DMS53 (cell line): ENCODE data around the gene TRPM7.
"Not testable (repeated sequence)": the region's sequence is repeated elsewhere in the genome, so short reads cannot be mapped to it uniquely, and the experiment has no call there.

Source experiments
- DNase-seq: peaks from one replicate; lab custom pipeline; 2025; lab: John Stamatoyannopoulos, UW

Gene TRPM7

GRCh38 chr15:50670115-50670514 is 16.5 kb downstream of the TRPM7 start:
- no peak for DNase-seq

GRCh38 chr15:50669611-50670010 is 17.0 kb downstream of the TRPM7 start:
- DNase-seq, result no peak

GRCh38 chr15:50665938-50666337 is 20.7 kb downstream of the TRPM7 start:
- no peak for DNase-seq

- no peak for DNase-seq
These were observed 31.0 kb downstream of the TRPM7 start for GRCh38 chr15:50655555-50655954.

- no peak for DNase-seq
These were observed 33.3 kb downstream of the TRPM7 start for GRCh38 chr15:50653156-50653743.

GRCh38 chr15:50652671-50653070 is 33.9 kb downstream of the TRPM7 start:
- DNase-seq, result no peak

GRCh38 chr15:50641318-50641717 is 45.3 kb downstream of the TRPM7 start:
- DNase-seq, result no peak

GRCh38 chr15:50636146-50636545 is 50.5 kb downstream of the TRPM7 start:
- DNase-seq, result no peak

- DNase-seq, result no peak
These were observed 52.9 kb downstream of the TRPM7 start for GRCh38 chr15:50633653-50634052.

GRCh38 chr15:50628421-50628820 is 58.2 kb downstream of the TRPM7 start:
- DNase-seq, result no peak

- no peak for DNase-seq
These were observed 59.1 kb downstream of the TRPM7 start for GRCh38 chr15:50627351-50628055.

- DNase-seq, result no peak
These were observed 61.9 kb downstream of the TRPM7 start for GRCh38 chr15:50624616-50625168.

GRCh38 chr15:50622361-50622943 is 64.1 kb downstream of the TRPM7 start:
- peak; percentile 22 for DNase-seq

GRCh38 chr15:50616960-50617359 is 69.6 kb downstream of the TRPM7 start:
- DNase-seq, result not testable (repeated sequence)

GRCh38 chr15:50616554-50616953 is 70.0 kb downstream of the TRPM7 start:
- DNase-seq, result not testable (repeated sequence)

GRCh38 chr15:50613600-50613999 is 73.0 kb downstream of the TRPM7 start:
- DNase-seq, result no peak

GRCh38 chr15:50607129-50607528 is 79.5 kb downstream of the TRPM7 start:
- no peak for DNase-seq

- no peak for DNase-seq
These were observed 81.1 kb downstream of the TRPM7 start for GRCh38 chr15:50605462-50605861.

- DNase-seq, result not testable (repeated sequence)
These were observed 84.6 kb downstream of the TRPM7 start for GRCh38 chr15:50602028-50602427.

- no peak for DNase-seq
These were observed 92.3 kb downstream of the TRPM7 start for GRCh38 chr15:50594311-50594710.

GRCh38 chr15:50593761-50594160 is 92.8 kb downstream of the TRPM7 start:
- no peak for DNase-seq

- DNase-seq, result no peak
These were observed 96.3 kb downstream of the TRPM7 start for GRCh38 chr15:50590288-50590687.

- DNase-seq, result no peak
These were observed 109.1 kb downstream of the TRPM7 start for GRCh38 chr15:50577492-50577891.
